HG03342 (cell line): ENCODE results near the gene NR3C1.

Experiments
- ATAC-seq: cut with Tn5 transposase; IDR thresholded peaks from one replicate; pipeline ENCODE4 v1.9.1; 2021; ENCODE audit warnings: mild to moderate bottlenecking, moderate library complexity; ENCODE audit not compliant: unreplicated experiment

Gene NR3C1

DNA sequence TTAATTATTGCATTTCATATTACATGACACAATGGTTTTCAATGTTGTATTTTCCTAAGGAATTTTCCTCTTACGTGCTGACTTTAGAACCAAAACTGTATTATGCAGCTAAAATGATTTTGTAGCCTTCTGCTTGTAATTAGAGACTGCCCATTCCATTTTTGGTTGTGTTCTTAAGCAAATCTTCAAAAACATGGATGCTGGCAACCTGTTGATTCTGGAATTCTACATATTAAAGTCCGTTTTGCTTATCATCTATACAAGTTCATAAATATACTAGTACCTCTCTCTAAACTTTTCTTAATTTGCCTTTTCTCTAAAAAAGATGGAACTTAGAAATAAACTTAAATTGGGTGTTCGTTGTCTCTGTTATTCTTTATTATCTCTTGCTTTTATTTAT is 88.3 kb downstream of the NR3C1 start:
- no peak for ATAC-seq

- ATAC-seq = no peak
Observed at GRCh38 chr5:143314659-143315058, 88.8 kb downstream of the NR3C1 start.

DNA sequence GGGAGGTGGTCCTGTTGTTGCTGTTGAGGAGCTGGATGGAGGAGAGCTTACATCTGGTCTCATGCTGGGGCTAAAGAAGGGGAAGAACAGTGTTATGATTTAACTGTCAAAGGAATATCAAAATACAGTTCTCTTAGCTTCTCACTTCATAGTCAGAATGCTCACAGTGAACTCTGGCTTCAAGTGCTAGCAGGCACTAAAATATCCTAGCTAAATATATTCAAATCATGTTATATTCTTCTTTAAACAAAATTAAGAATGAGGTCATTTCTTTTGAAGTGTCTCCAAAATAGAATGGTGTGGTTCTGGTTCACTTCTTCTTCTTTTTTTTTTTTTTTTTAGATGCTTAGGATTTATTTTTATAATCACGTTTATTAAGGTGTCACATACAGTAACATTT is 89.4 kb downstream of the NR3C1 start:
- no peak for ATAC-seq

DNA sequence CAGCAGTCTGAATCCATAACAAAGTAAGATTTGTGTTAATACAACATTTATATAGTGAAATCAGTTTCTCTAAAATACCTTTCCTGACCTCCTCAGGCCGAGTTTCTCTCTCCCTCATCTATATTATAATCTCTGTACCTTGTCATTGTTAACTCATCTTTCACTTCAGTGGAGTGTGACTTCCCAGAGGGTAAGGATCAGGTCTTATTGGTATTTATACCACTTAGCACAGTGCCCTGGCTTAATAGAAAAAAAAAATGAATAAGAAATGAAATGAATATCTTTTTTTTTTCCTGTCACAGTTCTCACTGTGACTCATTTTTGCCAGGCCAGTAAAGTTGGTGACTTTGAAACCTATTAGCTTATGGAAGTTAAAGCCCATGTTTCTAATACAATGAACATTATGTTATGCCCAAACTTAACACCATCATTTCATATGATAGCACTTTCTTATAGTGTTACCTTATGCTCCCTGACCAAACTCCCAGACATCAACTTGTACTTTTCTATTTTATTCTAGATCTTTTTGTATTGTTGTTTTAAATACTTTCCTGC is 90.1 kb downstream of the NR3C1 start:
- ATAC-seq = no peak

DNA sequence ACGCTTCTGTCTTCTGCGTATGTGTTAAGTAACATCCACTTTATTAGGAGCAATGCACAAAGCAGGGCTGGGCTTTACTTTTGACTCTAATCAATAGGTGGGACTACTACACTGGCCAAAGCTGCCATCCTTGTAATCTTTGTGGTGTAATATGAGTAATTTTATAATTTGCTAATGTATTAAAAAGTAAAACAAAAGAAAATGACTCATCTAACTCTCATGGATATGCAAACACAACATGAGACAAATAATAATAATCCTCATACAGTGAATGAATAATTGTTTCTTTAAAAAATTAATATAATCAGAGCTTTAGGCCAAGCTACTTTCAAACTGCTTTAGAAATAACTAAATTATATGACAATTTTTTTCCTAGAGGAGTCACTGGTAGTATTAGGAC is 90.7 kb downstream of the NR3C1 start:
- ATAC-seq = no peak

GRCh38 chr5:143311955-143312354 is 91.5 kb downstream of the NR3C1 start:
- ATAC-seq = no peak

DNA sequence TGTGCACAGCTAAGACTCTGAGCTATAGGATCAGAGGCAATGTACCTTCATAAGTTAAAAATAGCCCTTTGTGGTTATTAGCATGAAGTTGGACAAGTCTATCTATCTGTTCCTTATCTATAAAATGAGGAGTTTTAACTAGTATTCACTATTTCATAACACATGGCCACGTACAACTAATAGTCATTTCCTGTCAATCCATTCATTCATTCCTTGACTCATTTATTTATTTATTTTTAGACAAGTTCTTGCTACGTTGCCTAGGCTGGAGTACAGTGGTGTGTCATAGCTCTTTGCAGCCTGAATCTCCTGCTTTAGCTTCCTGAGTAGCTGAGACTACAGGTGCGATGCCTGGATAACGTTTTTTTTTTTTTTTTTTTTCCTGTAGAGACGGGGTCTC is 92.1 kb downstream of the NR3C1 start:
- no peak for ATAC-seq

DNA sequence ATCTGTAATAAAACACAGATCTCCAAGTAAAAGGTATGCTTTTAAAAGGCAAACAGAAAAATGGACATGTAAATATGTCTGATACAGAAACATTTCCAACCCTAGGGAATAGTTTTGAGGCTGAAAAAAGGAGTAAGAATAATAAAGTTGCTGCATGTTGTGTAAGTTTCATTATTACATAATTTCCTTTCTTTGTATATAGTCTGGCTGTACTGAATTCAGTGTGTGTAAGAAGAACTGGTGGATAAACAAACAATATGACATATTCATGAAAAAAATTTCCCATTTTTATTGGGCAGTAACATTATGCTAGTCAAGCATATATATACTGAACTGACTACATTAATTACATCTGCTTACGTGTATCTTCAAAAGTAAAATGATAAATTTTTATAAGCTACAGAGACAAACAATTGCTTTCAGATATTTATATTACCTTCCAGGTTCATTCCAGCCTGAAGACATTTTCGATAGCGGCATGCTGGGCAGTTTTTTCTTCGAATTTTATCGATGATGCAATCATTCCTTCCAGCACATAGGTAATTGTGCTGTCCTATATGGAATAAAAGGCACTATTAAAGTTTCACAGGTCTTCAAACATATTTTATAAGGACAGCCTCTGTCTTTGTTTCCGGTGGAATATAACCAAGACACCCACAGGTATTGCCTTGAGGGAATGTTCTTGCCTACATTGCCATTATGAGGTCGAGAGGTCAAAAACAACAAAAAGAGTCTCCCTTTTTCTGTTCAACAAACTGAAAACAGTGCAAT is 93.6 kb downstream of the NR3C1 start:
- no peak for ATAC-seq

DNA sequence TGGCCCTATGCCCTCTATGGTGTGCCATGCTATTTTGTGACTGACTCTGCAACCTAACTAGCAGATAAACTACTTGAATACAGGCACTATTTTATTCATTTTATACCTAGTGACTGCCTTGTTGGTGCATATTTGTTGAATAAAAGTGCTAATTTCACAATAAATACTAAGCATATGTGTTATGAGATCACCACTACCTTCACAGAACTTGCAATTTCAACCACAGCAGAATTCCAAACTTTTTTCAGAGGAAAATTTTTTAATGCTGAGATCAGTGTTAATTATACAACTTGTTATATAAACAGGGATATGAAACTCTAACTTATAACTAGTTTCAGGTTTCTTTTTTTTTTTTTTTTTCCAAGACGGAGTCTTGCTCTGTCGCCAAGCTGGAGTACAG is 94.8 kb downstream of the NR3C1 start:
- no peak for ATAC-seq

- no peak for ATAC-seq
Observed at GRCh38 chr5:143306040-143306439, 97.4 kb downstream of the NR3C1 start.

GRCh38 chr5:143304836-143305475 is 98.5 kb downstream of the NR3C1 start:
- ATAC-seq = no peak

DNA sequence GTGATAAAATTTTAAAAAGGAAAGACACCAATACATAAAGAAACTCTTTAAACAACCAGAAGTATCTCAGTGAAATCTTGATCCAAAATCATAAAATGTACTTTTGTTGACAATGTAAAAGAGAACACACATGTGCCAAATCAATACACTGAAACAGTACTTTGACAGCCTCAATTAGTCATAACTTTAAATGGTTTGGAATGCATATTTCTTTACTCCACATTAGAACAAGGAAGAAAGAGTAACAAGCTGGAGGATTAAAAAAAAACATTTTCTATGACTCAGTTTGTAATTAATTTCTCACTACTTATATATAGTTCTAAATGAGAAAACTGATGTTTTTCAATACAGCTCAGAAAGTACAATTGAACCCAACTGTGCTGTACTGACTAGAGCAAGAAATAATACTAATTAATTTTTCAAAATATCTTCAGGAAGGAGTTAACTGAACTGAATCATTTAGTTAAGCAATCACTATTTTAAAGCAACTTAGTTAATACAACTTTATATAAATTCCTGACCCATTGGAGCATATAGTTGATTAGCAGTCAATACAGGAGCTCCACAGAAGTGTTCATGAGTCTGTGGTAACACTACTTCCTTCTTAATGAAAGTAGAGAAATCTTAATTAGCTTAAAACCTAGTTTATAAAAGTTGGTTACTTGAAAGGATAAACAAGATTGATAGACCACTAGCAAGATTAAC is 101.0 kb downstream of the NR3C1 start:
- ATAC-seq = no peak

DNA sequence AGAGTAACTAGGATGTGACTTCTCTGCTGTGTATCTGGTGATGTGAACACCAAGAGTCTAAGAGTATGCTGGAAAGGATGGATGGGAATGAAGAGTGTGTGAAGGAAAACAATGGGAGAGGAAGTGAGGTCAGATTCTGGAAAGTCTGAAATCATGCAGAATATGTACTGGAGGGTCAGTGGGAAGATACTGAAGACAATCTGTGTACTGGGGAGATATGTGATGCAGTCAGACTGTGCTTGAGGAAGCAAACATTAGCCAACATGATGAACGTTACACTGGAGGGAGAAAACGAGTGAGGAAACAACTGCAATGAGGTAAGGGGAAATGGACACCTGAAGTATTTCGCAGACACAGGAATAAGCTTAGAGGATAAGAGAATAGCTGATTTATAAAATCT is 105.7 kb downstream of the NR3C1 start:
- no peak for ATAC-seq

- no peak for ATAC-seq
Observed at GRCh38 chr5:143290125-143290524, 113.4 kb downstream of the NR3C1 start.

GRCh38 chr5:143284521-143284920 is 119.0 kb downstream of the NR3C1 start:
- no peak for ATAC-seq

DNA sequence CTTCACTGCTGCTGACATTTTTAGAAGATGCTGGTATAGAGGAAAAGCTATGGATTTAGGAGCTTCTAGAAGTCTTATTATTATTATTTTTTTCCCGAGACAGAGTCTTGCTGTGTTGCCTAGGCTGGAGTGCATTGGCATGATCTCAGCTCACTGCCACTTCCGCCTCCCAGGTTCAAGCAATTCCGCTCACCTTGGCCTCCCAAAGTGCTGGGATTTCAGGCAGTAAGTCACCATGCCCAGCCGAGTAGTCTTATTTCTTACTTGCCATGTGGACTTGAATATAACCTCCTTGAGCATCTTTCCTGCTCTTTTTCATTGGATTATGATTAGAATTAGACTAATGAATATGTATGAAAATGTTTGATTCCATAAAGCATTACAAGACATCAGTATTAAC is 119.5 kb downstream of the NR3C1 start:
- no peak for ATAC-seq

GRCh38 chr5:143281226-143281625 is 122.3 kb downstream of the NR3C1 start:
- no peak for ATAC-seq

- no peak for ATAC-seq
Observed at GRCh38 chr5:143279698-143280097, 123.8 kb downstream of the NR3C1 start.

DNA sequence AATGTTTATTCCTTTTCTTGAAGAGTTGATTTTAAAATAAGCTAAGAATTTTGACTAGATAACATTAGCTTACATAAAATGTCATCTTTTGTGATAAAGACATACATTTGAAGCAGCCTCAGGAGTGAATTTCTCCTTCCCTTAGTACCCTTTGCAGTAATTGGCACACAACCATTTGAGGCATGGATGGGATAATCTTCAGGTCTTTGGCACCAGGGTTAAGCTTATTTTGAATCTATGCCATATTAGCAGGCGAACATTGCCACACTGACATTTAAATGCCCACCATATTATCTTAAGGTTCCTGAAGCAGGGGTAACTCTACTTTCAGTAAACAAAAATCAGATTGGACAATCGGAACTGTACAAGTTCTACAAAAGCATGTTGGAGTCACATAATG is 126.0 kb downstream of the NR3C1 start:
- no peak for ATAC-seq

- ATAC-seq = no peak
Observed at GRCh38 chr5:143275512-143276363, 127.7 kb downstream of the NR3C1 start.

- no peak for ATAC-seq
Observed at GRCh38 chr5:143274952-143275351, 128.5 kb downstream of the NR3C1 start.
